T follicular helper cell (primary cell): ENCODE results near the gene DAPK1.
"Not testable (repeated sequence)": the region's sequence is repeated elsewhere in the genome, so short reads cannot be mapped to it uniquely, and the experiment has no call there.

Experiments used
- DNase-seq: peaks from one replicate; pipeline ENCODE4 v3.0.0-alpha.2; 2020; ENCODE audit warnings: low read depth

Gene DAPK1

DNA sequence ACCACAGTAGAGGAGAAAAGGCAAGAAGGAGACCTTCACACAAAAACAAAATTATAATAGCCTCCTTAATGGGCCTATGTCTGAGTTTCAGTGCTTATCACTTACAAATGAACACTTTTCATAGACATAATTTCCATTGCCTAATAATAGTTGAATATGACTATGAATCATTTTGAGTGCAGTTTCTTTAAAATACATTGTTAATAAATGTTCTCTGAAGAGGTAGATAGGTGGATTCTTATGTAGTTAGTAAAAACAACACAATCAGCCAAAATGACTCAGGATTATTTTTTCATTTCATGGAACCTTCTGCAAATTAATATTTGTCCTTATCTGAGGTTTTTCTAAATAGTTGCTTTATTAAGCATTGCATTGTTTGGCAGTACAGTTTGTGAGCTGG lies 45.6 kb downstream of the DAPK1 start:
- DNase-seq = no peak

DNA sequence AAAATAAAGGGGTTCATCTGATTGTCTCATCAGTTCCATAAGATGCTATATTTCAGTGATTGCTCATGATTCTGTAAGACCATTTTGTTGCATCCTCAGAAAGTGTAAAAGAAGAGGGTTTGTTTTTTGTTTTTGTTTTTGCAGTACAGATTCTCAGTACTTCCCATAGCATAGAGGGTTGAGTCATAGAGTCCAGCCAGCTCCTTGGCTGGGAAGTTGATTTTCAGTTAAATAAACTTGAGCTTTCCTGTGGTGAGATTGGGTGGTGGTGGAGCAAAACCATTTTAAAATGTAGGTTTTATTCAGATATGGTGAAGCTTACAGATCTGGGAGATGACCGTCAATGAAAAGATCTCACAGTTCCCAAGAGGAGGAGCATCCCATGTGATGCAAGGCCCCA lies 48.2 kb downstream of the DAPK1 start:
- DNase-seq = no peak

DNA sequence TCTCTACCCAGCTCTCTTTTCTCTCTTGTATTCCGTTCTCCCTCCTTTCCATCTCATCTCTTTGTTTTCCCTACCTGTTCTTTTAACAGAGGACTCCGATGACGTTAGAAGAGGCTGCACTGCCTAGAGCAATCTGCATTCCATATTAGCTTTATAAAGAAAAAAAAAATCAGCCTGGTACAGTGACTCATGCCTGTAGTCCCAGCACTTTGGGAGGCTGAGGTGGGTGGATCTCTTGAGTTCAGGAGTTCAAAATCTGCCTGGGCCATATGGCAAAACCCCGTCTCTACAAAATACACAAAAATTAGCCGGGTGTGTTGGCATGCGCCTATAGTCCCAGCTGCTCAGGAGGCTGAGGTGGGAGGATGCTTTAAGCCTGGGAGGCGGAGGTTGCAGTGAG lies 49.0 kb downstream of the DAPK1 start:
- DNase-seq = no peak

DNA sequence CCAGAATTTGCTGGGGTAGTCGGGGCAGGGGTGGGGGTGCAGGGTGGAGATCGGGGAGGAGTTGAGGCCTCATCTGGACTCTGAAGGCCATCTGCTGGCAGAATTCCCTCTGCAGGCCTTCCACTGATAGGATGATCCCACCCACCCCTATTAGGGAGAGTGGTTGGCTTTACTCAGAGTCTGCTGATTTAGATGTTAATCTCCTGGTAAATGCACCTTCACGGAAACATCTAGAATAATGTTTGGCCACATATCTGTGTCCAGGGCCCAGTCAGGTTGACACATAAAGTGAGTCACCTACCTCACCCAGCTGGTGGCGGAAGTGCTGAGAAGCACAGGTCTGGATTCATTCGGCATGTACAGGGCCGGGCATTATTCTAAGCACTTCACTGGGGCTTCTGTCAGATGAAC lies 50.0 kb downstream of the DAPK1 start:
- DNase-seq = no peak

DNA sequence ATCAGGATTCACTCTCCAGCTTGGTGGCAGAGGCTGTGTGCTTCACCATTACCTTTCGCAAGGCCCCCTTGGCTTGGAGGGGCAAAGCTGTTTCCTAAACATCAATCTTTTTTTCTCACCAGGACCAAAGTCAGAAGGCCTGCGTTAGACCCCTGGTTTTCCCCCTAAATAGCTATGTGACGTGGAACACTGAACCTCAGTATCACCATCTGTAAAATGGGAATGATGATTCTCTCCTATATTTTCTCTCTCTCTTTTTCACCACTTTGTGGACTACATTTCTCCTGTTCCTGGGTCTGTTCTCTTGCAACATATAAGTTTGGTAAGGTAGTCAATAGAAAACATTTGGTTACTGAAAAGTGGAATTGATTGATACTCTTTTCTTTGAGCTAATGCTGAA lies 50.5 kb downstream of the DAPK1 start:
- DNase-seq = no peak

DNA sequence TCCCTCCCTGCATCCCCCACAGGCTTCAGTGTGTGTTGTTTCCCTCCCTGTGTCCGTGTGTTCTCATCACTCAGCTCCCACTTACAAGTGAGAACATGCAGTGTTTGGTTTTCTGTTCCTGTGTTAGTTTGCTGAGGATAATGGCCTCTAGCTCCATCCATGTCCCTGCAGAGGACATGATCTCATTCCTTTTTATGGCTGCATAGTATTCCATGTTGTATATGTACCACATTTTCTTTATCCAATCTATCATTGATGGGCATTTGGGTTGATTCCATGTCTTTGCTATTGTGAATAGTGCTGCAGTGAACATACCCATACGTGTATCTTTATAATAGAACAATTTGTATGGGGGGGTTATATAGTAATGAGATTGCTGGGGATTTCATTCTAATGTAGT lies 51.4 kb downstream of the DAPK1 start:
- DNase-seq = not testable (repeated sequence)

DNA sequence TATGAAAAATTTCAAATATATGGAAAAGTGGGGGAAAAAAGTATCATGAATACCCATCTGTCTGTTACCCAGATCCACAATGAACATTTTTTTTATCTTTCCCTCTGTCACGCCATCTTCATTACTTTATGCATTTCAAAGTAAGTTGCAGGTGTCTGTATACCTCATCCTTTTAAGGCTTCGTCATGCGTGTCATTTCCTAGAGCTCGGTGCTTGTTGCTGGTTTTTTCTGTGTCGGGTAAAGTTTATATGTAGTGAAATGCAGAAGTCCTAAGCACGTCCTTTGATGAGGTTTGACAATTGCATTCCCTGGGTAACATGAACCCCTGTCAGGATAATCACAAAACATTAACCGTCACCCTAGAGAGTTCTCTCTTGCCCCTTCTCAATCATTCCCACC lies 52.1 kb downstream of the DAPK1 start:
- no peak for DNase-seq

DNA sequence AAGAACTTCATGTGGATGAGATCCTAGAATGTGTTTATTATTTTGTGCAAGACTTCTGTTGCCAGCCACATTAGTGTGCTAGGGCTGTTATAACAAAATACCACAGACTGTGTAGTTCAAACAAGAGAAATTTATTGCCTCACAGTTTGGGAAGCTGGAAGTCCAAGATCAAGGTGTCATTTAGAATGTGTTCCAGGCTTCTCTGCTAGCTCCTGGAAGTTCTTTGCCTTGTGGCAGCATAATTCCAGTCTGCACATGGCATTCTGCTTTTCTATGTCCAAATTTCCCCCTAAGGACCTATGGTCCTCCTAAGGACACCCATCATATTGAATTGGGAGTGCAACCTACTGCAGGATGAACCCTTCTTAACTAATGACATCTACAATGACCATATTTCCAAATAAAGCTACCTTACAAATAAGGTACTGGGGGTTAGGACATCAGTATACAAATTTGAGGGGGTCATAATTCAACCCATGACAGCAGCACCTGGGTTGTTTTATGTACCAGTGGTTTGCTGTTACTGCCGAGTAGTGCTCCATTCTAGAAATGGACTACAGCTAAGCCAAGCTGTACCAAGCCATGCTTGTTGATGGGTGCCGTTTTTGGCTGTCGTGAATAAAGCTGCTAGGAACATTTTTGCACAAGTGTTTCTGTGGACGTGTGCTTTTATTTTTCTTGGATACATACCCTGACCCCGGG lies 52.7 kb downstream of the DAPK1 start:
- no peak for DNase-seq

DNA sequence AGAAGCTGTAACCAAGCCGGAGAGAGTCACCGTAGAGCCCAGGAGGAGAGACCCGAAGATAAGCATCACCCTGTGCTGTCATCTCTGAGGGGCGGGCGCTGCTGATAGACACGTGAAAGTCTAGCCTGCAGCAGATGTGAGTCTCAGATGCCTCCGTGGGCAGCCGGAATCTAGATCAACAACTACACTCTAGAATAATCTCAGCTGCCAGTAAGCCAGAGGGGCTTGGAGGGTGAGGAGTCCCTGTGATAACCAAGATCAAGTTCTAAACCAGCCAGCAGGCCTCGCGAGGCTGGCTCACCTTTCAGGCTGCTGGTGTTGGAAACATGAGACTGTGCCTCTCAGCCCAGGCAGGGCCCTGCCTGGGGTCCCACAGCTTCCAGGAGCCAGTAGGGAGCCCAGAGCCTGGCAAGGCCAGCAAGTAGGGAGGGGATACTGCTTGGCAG lies 54.1 kb downstream of the DAPK1 start:
- DNase-seq = no peak

DNA sequence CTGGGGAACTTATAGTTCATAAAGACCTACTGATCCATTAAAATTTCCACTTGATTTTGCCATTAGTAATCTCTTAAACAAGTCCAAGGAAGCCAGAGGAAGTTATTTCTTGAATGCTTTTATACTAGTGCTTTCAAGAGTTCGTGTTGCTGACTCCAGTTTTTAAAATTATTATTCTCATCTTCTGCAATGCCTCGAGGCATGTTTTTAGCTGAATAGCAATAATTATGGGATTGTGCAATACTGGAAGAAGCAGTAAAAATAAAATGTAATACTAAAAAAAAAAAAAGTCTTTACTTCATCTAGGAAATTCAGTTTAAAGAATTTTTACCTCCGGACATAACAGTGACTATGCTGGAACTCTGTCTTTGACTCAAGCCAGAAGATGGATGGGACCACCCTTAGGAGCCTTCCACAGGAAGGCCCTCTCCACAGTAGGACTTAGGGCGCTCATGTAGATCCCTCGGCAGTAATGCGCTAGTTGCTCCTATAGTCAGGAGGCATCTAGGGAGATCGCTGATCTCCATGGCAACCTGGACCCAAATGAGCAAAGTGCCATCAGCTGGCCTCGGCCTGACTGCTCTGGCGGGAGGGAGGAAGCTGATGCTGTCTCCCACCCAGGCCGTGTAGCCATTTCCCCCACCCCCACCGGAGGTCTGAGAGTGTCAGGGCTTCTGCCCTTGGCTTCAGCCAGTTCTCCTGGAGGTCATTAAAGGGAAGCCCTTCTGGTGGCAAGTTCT lies 56.7 kb downstream of the DAPK1 start:
- DNase-seq = no peak

DNA sequence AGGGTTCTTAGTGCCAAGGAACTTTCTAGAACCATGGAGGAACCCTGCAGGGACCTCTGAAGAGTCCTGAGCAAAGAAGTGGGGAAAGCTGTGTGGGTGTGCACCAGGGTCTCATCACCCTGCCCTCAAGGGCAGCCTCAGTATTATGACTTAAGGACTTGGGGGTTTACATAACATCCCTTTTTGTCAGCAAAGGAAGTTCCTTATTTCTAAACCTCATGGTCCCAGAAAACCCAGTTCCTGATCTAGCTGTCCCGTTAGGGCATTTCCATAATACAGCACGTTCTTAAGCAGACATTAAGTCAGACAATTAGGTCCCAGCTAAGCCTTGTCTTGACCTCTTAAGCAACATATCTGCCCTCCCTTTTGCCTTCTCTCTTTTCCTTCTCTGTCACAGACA lies 57.3 kb downstream of the DAPK1 start:
- DNase-seq = no peak

DNA sequence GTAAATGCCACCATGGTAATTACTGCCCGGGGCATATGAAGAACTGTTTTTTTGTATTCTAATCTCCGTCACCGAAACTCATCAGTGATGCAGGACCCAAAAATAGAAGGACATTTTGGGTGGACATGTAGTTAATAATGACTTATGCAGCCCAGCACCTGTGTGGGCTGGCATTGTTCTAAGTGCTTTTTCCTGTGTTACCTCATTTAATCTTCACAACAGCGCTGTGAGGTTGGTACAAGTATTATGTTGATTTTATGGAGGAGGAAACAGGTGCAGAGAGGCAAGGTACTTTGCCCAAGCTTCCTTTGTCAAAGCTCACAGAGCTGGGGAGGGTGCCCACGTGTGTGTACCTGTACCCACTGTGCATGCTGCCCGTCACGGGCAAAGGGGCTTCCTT lies 58.4 kb downstream of the DAPK1 start:
- DNase-seq = no peak

DNA sequence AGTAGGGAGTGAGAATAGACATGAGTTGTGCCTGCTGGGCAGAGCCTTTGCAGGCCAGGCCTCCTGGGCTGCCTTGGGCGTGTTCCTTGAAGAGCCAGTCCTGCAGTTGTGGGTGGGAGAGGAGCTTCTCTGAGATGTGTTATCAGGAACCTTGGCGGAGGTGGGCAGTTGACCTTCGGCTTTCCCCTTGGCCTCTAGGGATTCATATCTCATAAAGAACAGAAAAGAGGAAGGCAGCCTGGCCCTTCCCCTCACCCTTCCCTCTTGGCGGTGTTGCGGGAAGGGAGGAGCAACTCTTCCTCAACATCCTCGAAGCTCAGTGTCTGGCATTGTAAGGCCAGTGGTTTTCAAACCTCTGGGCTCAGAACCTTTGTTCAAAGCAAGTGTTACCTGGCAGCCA lies 59.2 kb downstream of the DAPK1 start:
- DNase-seq = no peak

DNA sequence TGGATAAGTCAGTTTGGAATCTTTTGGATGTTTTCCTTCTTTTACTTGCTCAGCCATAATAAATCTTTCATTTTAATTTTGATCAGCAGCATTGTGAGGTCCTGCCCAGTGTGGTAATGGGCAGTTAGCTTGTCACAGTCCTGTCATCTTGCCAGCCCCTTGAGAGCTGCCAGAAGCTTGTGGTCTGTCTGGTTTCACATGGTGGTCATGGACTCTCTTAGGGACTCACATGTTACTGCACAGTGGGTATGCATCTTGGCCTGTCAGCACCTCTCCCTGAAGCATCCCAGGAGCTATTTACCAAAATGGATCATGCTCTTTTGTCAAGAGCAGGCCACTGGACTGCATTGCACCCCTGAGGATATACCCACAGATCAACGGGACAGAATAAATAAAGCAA lies 60.3 kb downstream of the DAPK1 start:
- no peak for DNase-seq

DNA sequence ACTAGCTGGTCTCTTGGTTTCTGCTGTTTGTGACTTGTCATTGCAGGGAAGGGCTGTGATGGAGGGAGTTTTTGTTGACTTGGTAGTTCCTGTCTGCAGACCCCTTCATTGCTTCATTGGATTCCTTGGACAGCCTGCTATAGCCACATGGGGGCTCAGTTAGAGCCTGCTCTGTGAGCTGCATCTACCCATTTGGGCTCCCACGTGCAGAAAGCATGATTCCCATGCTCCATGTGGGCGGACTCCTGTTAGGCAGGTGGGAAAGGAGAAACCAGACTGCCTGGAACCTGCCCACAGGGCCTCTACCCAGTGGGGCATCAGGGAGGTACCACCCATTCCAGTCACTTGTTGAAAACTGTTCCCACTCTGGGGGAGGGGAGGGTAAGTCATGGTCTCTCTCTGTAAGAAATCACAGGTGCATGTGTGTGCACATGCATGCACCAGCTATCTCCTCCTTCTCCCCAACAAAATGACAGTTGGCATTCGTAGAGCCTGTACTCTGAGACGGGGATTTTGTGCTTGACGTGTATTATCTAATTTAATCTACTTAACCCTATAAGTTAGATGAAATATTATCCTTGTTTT lies 61.0 kb downstream of the DAPK1 start:
- no peak for DNase-seq

DNA sequence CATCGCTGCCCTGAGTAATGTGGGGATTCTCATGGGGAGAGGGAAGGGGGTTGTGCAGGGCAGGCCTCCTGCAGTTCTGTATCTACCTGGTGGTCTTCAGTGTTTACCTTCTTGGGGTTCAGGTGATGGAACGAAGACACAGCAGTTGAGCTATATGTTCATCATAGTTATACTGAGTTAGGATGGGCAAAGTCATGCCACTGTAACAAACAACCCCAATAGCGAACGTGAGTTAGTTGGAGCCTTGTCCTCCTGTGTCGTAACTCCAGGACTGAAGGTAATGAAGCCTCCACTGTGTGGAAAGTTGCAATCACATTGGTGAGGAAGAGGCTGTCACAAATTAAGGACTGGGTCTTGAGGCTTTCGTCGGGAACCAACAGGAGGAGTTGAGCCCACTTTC lies 64.4 kb downstream of the DAPK1 start:
- DNase-seq = no peak

DNA sequence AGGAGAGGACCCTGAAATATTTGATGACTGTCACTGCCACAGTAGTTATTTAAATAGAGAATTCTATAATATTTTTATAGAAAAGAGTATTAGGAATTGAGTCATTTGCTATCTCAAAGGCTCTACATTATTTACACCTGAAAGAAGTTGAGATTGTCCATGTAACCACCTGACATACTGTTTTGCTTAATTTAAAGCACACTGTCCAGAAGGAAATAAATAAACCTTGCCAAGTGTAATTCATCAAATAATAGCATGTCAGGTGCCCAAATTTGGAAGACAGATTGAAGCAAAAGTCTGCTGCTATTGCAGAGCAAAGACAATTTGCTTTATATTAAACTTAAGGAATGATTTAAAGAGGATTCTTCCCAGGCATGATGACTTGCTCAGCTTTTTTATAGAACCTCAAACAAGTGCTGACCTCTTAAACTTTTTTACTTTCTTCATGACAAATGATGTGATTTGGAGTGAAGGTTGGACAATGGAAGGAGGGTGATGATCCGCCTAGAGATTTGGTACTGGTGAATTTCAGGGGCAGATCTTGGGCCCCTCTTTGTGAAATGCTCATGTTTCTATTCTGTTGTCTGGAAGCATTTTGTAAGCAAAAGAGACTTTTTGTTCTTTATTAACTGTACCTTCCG lies 65.0 kb downstream of the DAPK1 start:
- DNase-seq = no peak

DNA sequence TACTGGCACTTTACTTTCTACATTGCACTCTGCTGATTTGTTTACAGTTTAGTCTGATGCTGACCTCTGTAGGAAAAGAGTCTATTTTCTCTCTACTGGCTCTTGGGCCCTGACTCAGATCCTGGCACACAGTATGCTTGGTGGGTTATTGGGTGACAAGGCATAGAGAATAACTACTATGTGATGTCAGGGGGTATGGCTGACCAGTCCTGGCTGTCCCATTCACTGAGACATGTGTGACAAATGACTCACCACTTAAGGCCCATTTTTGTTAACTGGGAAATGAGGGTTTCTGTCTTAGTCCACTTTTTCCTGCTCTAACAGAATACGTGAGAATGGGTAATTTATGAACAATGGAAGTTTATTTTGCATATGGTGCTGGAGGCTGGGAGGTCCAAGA lies 66.4 kb downstream of the DAPK1 start:
- no peak for DNase-seq

DNA sequence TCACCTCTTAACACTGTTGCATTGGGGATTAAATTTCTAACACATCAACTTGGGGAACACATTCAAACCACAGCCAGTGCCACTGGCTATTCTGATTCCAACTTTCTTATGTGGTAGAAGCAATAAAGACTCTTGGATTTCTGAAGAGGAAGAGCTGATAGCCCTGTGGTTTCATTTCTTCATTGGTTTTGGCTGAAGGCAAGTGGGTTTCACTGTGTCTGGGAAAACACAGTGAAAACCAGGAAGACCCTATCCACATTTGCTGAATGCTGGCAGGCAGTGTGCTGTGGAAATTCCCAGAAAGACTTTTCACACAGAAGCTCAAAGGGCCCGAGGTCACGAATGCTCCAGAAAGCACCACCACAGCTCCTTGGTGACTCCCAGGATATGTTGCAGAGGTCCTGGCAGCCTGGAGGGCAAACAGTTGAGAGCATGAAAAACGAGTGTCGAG lies 67.1 kb downstream of the DAPK1 start:
- no peak for DNase-seq

DNA sequence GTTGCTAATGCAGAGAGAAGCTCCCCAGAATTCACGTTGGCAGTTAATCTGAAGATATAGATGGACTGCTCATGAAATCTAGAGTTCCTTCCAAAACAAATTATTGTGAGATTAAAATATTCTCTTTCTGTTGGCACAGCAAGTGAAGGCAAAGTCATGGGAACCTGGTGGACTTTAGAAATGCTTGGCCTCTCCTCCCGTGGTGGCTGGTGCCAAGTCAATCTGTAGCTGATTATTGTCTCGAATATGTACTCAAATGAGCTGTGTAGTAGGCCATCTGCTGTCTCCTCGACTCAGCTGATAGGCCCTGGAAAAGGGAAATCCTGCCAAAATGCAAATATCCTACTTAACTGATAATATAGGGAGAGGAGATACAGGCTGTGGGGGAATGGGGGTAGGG lies 69.3 kb downstream of the DAPK1 start:
- no peak for DNase-seq

DNA sequence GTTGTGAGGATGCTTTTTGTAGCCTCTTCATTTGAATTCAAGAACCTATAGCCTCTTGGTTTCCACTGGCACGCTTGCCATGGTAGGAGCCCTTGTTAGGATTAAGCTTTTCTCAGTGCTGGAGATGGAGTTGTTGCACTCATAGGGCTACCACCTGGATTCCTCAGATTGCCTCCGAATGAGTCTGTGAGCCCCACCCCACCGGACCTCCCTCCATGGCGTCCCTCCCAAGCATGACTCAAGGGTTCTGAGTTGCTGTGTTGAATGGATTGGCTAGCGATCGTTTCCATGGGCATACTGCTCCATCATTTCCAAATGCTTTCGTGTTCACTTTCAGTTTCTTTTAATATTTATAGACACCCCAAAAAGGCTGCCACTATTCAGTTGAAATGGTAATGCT lies 69.9 kb downstream of the DAPK1 start:
- no peak for DNase-seq

DNA sequence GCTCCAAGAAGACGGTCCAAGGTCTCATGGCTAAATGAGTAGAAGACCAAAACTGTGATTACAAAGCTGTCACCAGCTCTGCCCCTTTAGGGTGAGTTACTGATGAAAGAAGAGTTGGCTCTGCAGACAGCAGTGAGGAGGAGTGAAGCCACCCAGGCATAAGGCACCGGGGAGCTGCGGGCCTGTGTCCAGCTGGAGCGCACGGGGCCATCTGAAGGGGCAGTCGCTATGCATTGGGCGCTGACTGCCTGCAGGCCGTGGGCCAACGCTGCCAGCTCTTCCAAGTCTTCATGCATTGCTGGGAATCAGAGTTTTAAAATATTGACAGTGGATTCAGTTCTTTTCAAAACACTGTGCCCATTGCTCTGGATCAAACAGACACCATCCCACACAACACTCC lies 70.3 kb downstream of the DAPK1 start:
- no peak for DNase-seq

DNA sequence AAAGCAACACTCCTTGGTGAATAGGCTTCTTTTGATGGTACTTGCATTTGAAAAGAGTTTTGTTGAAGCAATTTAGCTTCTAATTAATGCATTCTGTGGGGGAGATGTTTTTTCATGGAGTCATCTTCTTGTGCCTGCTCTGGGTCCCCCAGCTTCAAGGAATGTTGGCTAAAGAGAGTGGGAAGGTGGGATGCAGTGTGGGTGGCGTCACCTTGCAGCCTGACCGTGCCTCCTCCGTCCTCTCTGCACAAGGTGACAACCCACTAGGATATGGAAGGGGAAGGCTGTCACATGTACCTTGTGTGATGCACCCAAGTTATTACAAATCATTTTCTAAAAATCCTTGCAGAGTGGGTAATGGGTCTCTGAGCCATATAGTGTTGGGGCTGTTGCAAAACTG lies 70.7 kb downstream of the DAPK1 start:
- no peak for DNase-seq
